PFSK-1 (cell line): ENCODE measurements around the gene USP49.

ENCODE experiments used
- FOXP2 ChIP-seq: optimal IDR thresholded peaks from 2 replicates; pipeline ENCODE3; 2011; ENCODE audit warnings: borderline replicate concordance, control low read depth, inconsistent platforms; ENCODE audit not compliant: insufficient read depth; ENCODE audit errors: extremely low read length, extremely low read depth
- POLR2AphosphoS5 ChIP-seq: IDR thresholded peaks from 2 replicates; pipeline ENCODE4 v1.6.1; 2012; ENCODE audit warnings: low read depth, mild to moderate bottlenecking, control low read depth, low read length, moderate library complexity
- REST ChIP-seq, 2 experiments: IDR thresholded peaks; 2 replicates each; pipeline versions ENCODE4 v1.6.1 to v1.8.0; 2011 to 2012; ENCODE audit warnings: low read depth in 2 of 2, low read length in 2 of 2, control low read depth in 1 of 2, inconsistent platforms in 1 of 2, mild to moderate bottlenecking in 1 of 2, moderate library complexity in 1 of 2; ENCODE audit not compliant: insufficient read depth in 1 of 2
- SIN3A ChIP-seq: IDR thresholded peaks from 2 replicates; pipeline ENCODE4 v1.6.1; 2012; ENCODE audit warnings: mild to moderate bottlenecking, low read length, moderate library complexity, borderline replicate concordance; ENCODE audit not compliant: insufficient read depth
- TAF1 ChIP-seq: IDR thresholded peaks from 2 replicates; pipeline ENCODE4 v1.6.1; 2012; ENCODE audit warnings: low read length, control low read depth, borderline replicate concordance; ENCODE audit not compliant: insufficient read depth

Gene USP49

GRCh38 chr6:41896281-41896680 is 1.1 kb upstream of the USP49 start:
- no peak for TF ChIP-seq TAF1
- TF ChIP-seq SIN3A = no peak
- TF ChIP-seq REST (IDR thresholded peaks at IDR 0.05; ENCODE audit: insufficient read depth in 1 of 2, low read depth in 2 of 2, low read length in 2 of 2) = no peak
- no peak for TF ChIP-seq POLR2AphosphoS5
- no peak for TF ChIP-seq FOXP2

- no peak for TF ChIP-seq FOXP2
- TF ChIP-seq TAF1 = no peak
- TF ChIP-seq POLR2AphosphoS5 = no peak
- no peak for TF ChIP-seq SIN3A
- TF ChIP-seq REST (IDR thresholded peaks at IDR 0.05; ENCODE audit: insufficient read depth in 1 of 2, low read depth in 2 of 2, low read length in 2 of 2) = no peak
Observed at GRCh38 chr6:41894366-41895299, 542 bp downstream of the USP49 start.

- no peak for TF ChIP-seq FOXP2
- no peak for TF ChIP-seq REST (IDR thresholded peaks at IDR 0.05; ENCODE audit: insufficient read depth in 1 of 2, low read depth in 2 of 2, low read length in 2 of 2)
- no peak for TF ChIP-seq POLR2AphosphoS5
- no peak for TF ChIP-seq TAF1
- TF ChIP-seq SIN3A = no peak
Observed at GRCh38 chr6:41892921-41893564, 2.1 kb downstream of the USP49 start.

- no peak for TF ChIP-seq TAF1
- TF ChIP-seq REST (IDR thresholded peaks at IDR 0.05; ENCODE audit: insufficient read depth in 1 of 2, low read depth in 2 of 2, low read length in 2 of 2) = no peak
- no peak for TF ChIP-seq SIN3A
- no peak for TF ChIP-seq POLR2AphosphoS5
- TF ChIP-seq FOXP2 = no peak
Observed at GRCh38 chr6:41887331-41887751, 7.8 kb downstream of the USP49 start.
